ENCODE data around the gene PPFIBP1.

DNA sequence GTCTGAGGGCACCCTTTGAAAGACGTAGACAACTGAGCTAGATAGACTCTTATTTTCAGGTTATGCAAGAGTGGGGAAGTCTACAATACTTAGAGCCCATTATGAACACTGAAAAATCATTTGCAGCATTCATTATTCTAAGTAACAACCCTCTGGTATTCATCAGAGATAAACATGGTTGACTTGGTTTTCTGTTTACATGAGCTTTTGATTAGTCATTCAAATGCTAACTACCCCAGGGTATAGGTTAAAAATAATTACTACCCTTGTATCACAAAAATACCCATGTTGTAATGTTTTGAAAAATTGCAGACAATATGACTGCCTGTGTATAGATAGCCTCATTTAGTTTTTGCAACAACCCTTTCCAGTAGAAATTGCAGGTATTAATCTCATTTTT, 78.5 kb downstream of the PPFIBP1 start:
- TF ChIP-seq, protein P1, sequence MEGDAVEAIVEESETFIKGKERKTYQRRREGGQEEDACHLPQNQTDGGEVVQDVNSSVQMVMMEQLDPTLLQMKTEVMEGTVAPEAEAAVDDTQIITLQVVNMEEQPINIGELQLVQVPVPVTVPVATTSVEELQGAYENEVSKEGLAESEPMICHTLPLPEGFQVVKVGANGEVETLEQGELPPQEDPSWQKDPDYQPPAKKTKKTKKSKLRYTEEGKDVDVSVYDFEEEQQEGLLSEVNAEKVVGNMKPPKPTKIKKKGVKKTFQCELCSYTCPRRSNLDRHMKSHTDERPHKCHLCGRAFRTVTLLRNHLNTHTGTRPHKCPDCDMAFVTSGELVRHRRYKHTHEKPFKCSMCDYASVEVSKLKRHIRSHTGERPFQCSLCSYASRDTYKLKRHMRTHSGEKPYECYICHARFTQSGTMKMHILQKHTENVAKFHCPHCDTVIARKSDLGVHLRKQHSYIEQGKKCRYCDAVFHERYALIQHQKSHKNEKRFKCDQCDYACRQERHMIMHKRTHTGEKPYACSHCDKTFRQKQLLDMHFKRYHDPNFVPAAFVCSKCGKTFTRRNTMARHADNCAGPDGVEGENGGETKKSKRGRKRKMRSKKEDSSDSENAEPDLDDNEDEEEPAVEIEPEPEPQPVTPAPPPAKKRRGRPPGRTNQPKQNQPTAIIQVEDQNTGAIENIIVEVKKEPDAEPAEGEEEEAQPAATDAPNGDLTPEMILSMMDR (IDR thresholded peaks at IDR 0.05; ENCODE audit: low read depth, low read length), result no peak
- TF ChIP-seq POLR2A (IDR thresholded peaks at IDR 0.05; ENCODE audit: extremely low read depth, insufficient read length) (no peak), MYC (IDR thresholded peaks at IDR 0.05; ENCODE audit: low read depth, low read length) (no peak)
- TF ChIP-seq, protein P2, sequence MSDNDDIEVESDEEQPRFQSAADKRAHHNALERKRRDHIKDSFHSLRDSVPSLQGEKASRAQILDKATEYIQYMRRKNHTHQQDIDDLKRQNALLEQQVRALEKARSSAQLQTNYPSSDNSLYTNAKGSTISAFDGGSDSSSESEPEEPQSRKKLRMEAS (IDR thresholded peaks at IDR 0.05; ENCODE audit: low read depth, low read length), result no peak
